Measurements from ENCODE around the gene C1QTNF5. TPM values are rescaled to one million over a fixed set of nuclear protein-coding genes. Genes with fewer than 3 reads are reported as not detected.

Gene C1QTNF5
- total and polyA plus RNA-seq, 2 experiments from 2014 or later: 5.8 to 8.0 TPM

DNA sequence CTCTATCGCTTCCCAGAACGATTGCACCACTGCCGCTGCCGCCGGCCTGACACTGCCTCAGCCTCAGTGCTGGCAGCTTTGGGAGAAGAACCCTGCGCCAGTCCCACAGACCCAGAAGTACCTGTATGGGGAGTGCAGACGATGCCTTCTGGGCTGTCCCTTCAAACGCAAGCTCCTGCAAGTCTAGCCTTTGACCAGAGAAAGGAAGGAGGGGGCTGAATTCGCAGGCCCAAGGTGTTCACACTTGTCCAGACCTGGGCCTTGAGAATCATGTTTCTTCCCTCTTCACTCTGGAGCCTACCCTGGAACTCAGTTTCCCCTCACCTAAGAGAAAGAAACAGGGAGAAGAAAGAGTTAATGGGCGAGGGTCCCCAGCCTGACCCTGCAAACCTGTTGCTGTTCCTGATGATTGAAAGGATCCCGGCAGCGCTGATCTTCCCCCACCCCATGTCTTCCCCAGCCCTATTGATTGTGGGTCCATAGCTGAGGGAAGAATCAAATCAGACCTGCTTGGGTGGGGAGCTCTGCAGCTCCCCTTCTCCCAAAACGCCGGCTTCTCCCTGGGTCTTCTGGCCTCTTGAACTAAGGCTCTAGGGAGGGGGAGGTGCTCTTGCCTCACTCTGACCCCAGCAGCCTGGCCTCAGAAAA is 23.0 kb downstream of the C1QTNF5 start:
- peak in 1 of 2 donors; percentile 49 for DNase-seq (ENCODE audit: low read depth in 1 of 2, low spot score in 1 of 2)
- peaks cover 50% of the 10 kb centered on the region for H3K4me1 ChIP-seq (ENCODE audit: low read depth)
- no peaks in the 10 kb centered on the region for H3K36me3 ChIP-seq
- H3K27me3 ChIP-seq: peaks cover 24% of the 10 kb centered on the region
- no peak overlapping the region for H3K27ac ChIP-seq
- TF ChIP-seq CTCF (IDR thresholded peaks at IDR 0.05; ENCODE audit: low read depth, low read length): no peak
- H3K4me3 ChIP-seq: peak overlapping the region; percentile 11
- no peaks in the 10 kb centered on the region for H3K9me3 ChIP-seq (ENCODE audit: low read depth)

DNA sequence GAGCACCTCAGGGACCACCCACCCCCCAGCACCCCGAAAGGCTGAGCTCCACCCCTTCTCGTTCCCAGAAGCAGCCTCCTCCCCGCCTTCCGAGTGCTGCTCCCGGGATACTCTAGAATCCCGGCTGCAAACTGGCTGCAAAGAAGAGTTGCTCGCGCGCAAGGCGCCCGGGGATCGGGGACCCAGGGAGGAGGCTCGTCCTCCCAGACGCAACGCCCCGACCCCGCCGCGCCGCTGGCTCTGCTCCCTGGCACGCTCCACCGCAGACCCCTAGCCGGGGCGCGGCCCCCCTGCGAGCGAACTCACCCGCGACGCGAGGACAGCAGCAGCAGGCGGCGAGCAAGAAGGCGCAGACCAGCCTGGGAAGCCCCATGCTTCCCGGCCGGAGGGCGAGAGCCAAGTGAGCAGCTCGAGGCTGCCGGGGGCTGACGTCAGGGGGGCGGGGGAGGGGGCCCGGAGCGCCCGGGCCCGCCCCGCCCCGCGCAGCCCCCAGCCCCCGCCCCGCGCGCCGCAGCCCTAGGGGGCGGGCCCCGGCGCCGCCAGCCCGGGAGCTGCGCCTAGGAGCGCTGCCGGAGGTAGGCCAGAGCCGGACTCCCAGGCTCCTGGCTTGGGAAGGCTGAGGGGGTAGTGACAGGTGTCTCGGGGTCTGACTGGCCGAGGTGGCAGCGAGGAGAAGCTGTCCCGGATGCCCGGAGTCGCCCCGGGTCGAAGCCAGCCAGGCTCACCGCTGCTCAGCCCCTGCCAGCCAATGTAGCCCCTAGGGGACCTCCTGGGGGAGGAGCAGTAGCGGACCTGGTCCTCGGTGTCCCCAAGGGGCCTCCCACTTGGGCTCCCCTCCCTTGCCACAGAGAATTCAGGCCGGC is 23.7 kb downstream of the C1QTNF5 start, which contains the start of gene MCAM:
Gene MCAM, minus strand, starts transcription at position 402 of the 863 bp plus-strand sequence. Its CDS starts 29 bp downstream, at position 373.
- Histone ChIP-seq H3K36me3 (no peaks in the 10 kb centered on the region), H3K4me1 (ENCODE audit: low read depth) (peaks cover 46% of the 10 kb centered on the region), H3K27me3 (peaks cover 24% of the 10 kb centered on the region), H3K9me3 (ENCODE audit: low read depth) (no peaks in the 10 kb centered on the region), H3K27ac (no peak within 1 kb of the TSS), H3K4me3 (peak within 1 kb of the TSS; percentile 35)
- DNase-seq (ENCODE audit: low read depth in 1 of 2, low spot score in 1 of 2): peak; percentile 51 to 82
- TF ChIP-seq CTCF (IDR thresholded peaks at IDR 0.05; ENCODE audit: low read depth, low read length): no peak

DNA sequence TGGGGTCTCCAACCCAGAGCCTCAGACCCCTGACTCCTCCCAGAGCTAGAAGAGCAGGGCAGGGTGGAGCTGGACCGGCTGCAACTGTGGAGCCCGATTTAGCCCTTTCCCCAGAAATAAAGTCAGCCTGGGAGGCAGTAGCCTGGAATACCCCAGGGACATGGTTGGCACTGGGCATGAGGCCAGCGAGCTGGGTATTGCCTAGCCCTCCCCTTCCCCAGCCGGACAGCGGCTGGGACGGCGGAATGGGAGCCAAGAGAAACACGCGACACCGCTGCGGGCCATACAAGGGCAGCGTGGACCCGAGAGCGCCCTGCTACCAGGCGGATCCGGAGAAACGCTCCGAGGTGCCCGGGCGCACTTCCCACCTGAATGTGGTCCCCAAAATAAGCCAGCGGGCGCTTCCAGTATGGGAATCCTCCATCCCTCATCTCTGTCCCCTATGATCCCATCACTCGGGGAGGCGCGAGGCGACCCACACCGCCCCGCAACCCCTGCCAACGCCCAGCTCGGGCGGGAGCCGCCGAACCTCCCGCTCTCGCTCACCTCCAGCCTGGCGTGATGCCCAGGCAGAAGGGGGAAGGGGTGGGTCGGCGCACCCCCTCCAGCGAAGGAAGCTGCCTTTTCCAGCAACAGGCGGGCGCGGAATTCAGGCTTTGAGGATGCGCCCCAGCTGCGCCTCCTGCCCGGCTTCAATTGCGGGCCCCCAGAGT is 24.5 kb downstream of the C1QTNF5 start:
- TF ChIP-seq CTCF (IDR thresholded peaks at IDR 0.05; ENCODE audit: low read depth, low read length): no peak
- peak in 1 of 2 donors; percentile 36 for DNase-seq (ENCODE audit: low read depth in 1 of 2, low spot score in 1 of 2)

DNA sequence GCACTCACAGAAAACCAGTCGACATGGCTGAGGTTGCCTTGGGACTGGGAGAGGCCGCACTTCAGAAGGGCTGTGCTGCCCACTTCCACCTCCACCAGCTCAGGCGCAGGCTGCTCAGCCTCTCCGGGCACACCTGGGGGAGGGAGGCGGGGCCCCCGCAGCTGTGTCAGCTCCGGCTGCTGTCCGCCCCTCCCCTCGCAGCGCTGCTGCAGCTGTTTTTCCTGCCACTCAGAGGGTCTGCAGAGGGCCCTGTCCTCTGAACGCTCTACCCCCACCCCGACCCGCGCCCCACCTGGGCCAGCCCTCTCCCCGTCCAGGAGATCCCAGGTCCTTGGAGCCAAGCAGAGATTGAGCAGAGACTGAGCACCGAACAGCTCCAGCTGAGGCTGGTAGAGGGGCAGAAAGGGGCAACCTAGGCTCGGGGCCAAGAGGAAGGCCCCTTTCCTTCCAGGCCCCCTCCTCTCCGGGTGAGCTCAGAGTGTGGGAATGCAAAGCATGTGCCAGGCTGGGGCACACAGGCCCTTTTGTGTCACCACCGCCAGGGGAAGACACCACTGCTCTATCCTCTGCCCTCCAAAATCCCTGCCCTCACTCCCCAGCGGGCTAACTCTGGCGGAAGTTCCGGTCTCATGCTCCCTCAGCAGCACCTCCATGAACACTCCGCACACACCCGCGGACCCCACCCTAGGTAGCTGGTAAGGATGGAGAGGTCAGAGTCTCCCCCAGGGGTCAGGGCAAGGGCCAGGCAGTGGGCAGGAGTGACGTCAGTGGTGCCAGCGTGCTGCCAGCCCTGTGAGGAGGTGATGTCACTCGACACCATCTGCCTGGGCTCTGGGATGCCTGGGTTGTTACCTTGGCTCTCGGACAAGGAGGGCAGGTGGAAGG is 25.3 kb downstream of the C1QTNF5 start:
- peak in 1 of 2 donors; percentile 25 for DNase-seq (ENCODE audit: low read depth in 1 of 2, low spot score in 1 of 2)
- no peak for TF ChIP-seq CTCF (IDR thresholded peaks at IDR 0.05; ENCODE audit: low read depth, low read length)
- Histone ChIP-seq H3K27ac (no peak overlapping the region), H3K36me3 (no peaks in the 10 kb centered on the region), H3K27me3 (peaks cover 24% of the 10 kb centered on the region), H3K9me3 (ENCODE audit: low read depth) (no peaks in the 10 kb centered on the region), H3K4me1 (ENCODE audit: low read depth) (peaks cover 36% of the 10 kb centered on the region), H3K4me3 (peak overlapping the region; percentile 35)

More for the DNA sequence above, 24.5 kb downstream of the C1QTNF5 start:
- Histone ChIP-seq H3K27ac (no peak overlapping the region), H3K9me3 (ENCODE audit: low read depth) (no peaks in the 10 kb centered on the region), H3K36me3 (no peaks in the 10 kb centered on the region), H3K4me1 (ENCODE audit: low read depth) (peaks cover 43% of the 10 kb centered on the region), H3K27me3 (peaks cover 24% of the 10 kb centered on the region), H3K4me3 (peak overlapping the region; percentile 35)
